HUES48 (cell line): Measurements from ENCODE around the gene CD3E.
A peak's percentile ranks its signal among the peaks of the same experiment; 100 is the strongest.

Experiments used
- H3K27ac ChIP-seq: one replicate; pipeline ENCODE4 v1.7.0; 2013; ENCODE audit warnings: low read depth, low read length, inconsistent platforms
- H3K27me3 ChIP-seq: 2 replicates; pipeline ENCODE4 v1.6.1; 2013; ENCODE audit warnings: mild to moderate bottlenecking, low read length; ENCODE audit not compliant: control insufficient read depth, insufficient read depth
- H3K36me3 ChIP-seq: 2 replicates; pipeline ENCODE4 v1.6.1; 2013; ENCODE audit warnings: low read length; ENCODE audit not compliant: control insufficient read depth, insufficient read depth
- H3K4me1 ChIP-seq: 2 replicates; pipeline ENCODE4 v1.6.1; 2013; ENCODE audit warnings: mild to moderate bottlenecking, low read length; ENCODE audit not compliant: control insufficient read depth, insufficient read depth
- H3K4me3 ChIP-seq: 2 replicates; pipeline ENCODE4 v1.5.1; 2013; ENCODE audit warnings: mild to moderate bottlenecking, low read depth, low read length
- H3K9ac ChIP-seq: 2 replicates; pipeline ENCODE4 v1.6.1; 2013; ENCODE audit warnings: mild to moderate bottlenecking, low read depth, low read length, moderate library complexity
- H3K9me3 ChIP-seq: 2 replicates; pipeline ENCODE4 v1.6.1; 2013; ENCODE audit warnings: low read length; ENCODE audit not compliant: control insufficient read depth, insufficient read depth

The CD3E gene

DNA sequence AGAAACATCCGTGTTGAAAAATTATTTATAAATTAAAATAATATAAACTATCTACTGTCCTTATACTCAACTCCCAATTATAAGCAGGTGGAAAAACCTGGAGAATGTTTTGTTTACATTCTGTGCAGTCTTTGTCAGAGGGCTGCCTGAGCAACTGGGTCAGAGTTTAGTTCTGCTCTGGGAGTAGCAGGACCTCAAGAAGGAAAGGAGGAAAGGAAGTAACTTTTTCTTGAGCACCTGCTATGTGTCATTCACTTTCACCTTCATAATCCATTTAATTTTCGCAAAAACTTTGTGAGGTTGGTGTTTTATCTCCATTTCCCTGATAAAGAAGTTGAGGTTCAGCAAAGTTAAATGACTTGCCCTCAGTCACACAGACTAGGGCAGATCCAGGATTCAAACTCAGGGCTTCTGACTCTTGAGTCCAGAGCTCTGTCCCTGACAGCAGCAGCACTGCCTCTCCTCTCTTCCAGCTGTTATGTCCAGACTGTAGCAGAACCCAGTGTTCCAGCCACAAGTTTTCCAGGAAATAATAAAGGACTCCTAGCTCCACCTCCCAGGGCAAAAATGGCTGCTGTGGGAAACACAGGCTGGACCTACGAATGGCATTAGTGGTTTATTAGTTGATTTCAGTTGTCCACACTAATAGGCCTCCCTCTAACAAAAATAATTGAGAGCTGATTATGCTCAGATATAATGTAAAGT lies 6.4 kb downstream of the CD3E start:
- peaks cover 10% of the 10 kb centered on the region for H3K4me1 ChIP-seq
- H3K27ac ChIP-seq, result no peak overlapping the region
- no peak overlapping the region for H3K4me3 ChIP-seq
- H3K27me3 ChIP-seq, result no peaks in the 10 kb centered on the region; the same call in 1 of the 2 replicates
- H3K36me3 ChIP-seq, result no peaks in the 10 kb centered on the region
- H3K9ac ChIP-seq, result no peak overlapping the region
- no peaks in the 10 kb centered on the region for H3K9me3 ChIP-seq

DNA sequence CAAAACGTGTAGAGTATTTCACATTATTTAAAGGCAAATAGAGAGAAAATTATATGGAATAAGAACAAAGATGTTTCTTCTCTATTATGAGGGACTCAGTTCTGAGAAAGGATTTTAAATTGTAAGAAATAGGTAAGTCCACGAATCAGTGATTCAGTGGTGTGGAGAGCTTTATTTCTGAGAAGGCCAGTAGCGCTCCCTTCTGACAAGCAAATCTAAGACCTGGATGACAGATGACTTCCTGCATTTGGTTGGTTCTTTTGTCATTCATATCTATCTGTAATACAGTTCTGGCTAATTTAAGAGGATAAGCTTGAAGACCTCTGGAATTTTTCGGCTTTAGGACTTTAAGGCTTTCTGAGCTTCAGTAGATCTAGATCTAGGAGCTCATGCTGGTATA lies 7.0 kb downstream of the CD3E start:
- no peaks in the 10 kb centered on the region for H3K36me3 ChIP-seq
- H3K4me1 ChIP-seq, result peaks cover 15% of the 10 kb centered on the region
- H3K4me3 ChIP-seq, result no peak overlapping the region
- no peak overlapping the region for H3K27ac ChIP-seq
- no peak overlapping the region for H3K9ac ChIP-seq
- H3K27me3 ChIP-seq, result 0 out of 2 replicates have a peak, but pooled peaks cover 5% of the 10 kb centered on the region
- no peaks in the 10 kb centered on the region for H3K9me3 ChIP-seq

DNA sequence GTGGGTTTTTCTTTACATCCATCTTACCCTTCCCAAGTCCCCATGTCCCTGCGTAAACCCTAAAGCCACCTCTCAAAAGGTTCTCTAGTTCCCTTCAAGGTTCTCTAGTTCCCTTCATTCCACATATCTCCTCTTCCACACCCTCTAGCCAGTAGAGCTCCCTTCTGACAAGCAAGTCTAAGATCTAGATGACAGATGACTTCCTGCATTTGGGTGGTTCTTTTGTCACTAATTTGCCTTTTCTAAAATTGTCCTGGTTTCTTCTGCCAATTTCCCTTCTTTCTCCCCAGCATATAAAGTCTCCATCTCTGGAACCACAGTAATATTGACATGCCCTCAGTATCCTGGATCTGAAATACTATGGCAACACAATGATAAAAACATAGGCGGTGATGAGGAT lies 7.8 kb downstream of the CD3E start:
- no peak overlapping the region for H3K27ac ChIP-seq
- no peaks in the 10 kb centered on the region for H3K36me3 ChIP-seq
- H3K9me3 ChIP-seq, result no peaks in the 10 kb centered on the region
- H3K4me1 ChIP-seq, result peaks cover 21% of the 10 kb centered on the region
- H3K9ac ChIP-seq, result no peak overlapping the region
- H3K4me3 ChIP-seq, result no peak overlapping the region
- peaks cover 11% of the 10 kb centered on the region; the same call in 1 of the 2 replicates for H3K27me3 ChIP-seq

DNA sequence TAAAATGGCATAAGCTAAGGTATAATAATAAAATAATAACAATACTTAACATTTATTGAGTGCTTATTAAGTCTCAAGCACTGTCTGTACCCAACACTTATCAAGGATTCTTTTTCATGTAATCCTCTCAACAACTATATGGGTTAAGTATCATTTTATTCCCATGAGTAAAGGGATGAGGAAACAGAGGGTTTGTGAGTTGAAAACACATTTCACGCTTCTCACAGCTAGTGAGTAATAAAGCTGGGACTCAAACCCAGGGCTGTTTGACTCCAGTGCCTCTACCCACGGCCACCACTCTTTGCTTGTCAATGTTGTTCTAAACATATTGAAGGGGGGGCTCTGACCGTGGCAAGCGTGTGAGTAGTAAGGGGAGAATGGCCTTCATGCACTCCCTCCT lies 8.7 kb downstream of the CD3E start:
- Histone ChIP-seq H3K9ac (no peak overlapping the region), H3K36me3 (no peaks in the 10 kb centered on the region), H3K4me3 (no peak overlapping the region), H3K27me3 (peaks cover 11% of the 10 kb centered on the region; the same call in 1 of the 2 replicates), H3K9me3 (no peaks in the 10 kb centered on the region), H3K27ac (no peak overlapping the region), H3K4me1 (peaks cover 21% of the 10 kb centered on the region)

DNA sequence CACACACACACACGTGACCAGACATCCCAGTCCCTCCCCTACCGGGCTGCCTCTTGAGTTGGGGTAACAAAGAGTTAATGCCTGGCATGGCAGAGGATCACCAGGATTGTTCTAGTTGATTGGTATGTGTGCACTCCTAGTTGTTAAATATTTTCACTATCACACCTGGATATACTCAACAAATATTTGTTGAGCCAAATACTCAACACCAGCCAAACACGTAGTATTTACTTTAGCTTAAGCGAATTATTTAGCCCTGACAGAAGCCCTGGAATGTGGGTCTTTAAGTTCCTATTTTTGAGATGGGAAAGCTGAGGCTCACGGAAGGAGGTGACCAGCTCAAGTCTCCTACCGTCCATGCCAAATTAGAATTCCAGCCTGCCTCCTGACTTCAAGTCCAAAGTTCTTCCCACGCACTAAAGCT lies 10.5 kb downstream of the CD3E start:
- Histone ChIP-seq H3K27ac (peak overlapping the region; percentile 57), H3K9me3 (no peaks in the 10 kb centered on the region), H3K4me1 (peaks cover 21% of the 10 kb centered on the region), H3K27me3 (peaks cover 11% of the 10 kb centered on the region; the same call in 1 of the 2 replicates), H3K9ac (no peak overlapping the region), H3K4me3 (peak overlapping the region; percentile 39), H3K36me3 (no peaks in the 10 kb centered on the region)

DNA sequence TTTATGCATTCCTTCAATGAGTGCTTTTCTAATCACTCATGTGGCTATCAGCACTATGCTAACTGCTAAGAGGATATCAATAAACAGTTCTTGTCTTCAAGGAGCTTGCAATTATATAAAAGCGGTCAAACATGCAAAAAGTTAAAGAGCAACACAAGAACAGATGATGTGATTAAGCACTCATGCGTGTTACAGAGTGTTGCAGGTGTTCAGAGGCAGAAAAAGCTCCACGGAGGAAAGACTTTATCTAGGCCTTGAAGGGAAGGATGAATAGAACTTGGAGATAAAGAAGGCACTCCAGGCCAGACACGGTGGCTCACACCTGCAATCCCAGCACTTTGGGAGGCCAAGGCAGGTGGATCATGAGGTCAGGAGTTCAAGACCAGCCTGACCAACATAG lies 13.6 kb downstream of the CD3E start:
- Histone ChIP-seq H3K4me1 (peaks cover 26% of the 10 kb centered on the region), H3K27ac (no peak overlapping the region), H3K9ac (no peak overlapping the region)

DNA sequence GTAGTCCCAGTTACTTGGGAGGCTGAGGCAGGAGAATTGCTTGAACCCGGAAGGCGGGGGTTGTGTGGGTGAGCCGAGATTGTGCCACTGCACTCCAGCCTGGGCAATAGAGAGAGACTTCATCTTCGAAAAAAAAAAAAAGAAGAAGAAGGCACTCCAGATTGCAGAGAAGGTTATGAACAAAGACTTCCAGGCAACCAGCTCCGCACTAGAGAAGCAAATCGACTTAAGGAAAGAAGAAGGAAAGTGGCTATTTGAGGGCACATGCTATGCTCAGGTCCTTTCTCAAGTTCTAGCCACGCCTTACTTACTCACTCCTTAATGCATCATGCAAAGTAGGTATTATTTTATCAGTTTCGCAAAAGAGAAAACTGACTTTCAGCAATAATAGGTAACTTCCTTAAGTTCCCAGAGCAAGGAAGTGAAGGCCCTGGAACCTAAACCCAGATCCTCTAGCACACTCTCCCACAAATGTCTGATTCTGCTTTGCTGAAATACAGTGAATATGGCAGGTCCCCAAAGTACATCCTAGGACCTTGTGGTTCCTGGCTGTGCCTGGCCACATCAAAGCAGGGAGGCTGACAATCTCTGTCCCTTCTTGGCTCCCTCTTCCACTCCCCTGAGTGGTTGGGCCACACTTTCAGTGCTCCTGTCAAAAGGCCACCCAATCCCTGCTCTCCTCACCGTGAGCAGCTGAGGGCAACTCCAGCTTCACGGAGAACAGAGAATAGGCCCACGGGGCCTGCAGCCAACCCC lies 14.2 kb downstream of the CD3E start:
- peaks cover 26% of the 10 kb centered on the region for H3K4me1 ChIP-seq
- H3K9me3 ChIP-seq, result no peaks in the 10 kb centered on the region
- no peak overlapping the region for H3K27ac ChIP-seq
- no peak overlapping the region for H3K9ac ChIP-seq
- H3K36me3 ChIP-seq, result no peaks in the 10 kb centered on the region
- no peak overlapping the region for H3K4me3 ChIP-seq
- H3K27me3 ChIP-seq, result peaks cover 11% of the 10 kb centered on the region; the same call in 1 of the 2 replicates

More for the DNA sequence above, 13.6 kb downstream of the CD3E start:
- no peaks in the 10 kb centered on the region for H3K9me3 ChIP-seq
- H3K4me3 ChIP-seq, result no peak overlapping the region
- peaks cover 11% of the 10 kb centered on the region; the same call in 1 of the 2 replicates for H3K27me3 ChIP-seq
- no peaks in the 10 kb centered on the region for H3K36me3 ChIP-seq

DNA sequence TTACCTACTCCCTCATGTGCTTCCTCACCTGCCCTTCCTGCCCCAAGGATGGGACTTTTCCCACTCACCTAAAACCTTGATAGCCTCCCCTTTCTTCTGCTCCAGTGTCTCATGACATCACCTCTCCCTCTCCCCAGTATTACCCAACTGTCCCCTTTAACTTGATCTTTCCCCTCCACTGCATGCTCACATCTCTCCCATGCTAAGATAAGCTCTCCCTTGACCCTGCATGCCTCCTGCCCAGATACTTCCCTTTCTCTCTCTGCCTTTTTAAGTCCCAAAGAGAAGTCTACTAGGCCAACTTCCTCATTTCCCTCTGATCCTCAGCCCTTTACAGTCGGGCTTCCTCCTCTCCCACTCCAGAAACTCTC lies 14.8 kb downstream of the CD3E start:
- Histone ChIP-seq H3K9me3 (no peaks in the 10 kb centered on the region), H3K4me3 (no peak overlapping the region), H3K27me3 (peaks cover 11% of the 10 kb centered on the region; the same call in 1 of the 2 replicates), H3K9ac (no peak overlapping the region), H3K4me1 (peaks cover 26% of the 10 kb centered on the region), H3K27ac (no peak overlapping the region), H3K36me3 (no peaks in the 10 kb centered on the region)

DNA sequence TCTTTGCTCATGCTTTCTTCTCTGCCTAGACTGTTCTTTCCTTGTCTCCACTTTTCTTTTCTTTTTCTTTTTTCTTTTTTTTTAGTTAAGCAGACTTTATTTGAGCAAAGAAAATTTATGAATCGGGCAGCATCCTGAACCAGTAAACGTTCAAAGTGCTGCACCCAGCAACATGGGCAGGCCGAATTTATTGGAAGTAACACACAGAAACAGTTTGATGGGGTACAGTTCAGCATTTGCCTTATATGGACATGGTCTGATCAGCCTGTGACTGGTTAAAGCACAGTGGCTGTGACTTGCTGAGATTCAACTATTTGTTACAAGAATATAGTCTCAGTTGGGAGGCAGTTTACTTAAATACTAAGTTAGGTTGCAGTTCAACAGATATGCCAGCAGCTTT lies 16.0 kb downstream of the CD3E start:
- no peak overlapping the region for H3K4me3 ChIP-seq
- no peak overlapping the region for H3K27ac ChIP-seq
- H3K4me1 ChIP-seq, result peaks cover 18% of the 10 kb centered on the region
- no peaks in the 10 kb centered on the region for H3K36me3 ChIP-seq
- H3K9ac ChIP-seq, result no peak overlapping the region
- H3K9me3 ChIP-seq, result no peaks in the 10 kb centered on the region
- peaks cover 11% of the 10 kb centered on the region; the same call in 1 of the 2 replicates for H3K27me3 ChIP-seq

DNA sequence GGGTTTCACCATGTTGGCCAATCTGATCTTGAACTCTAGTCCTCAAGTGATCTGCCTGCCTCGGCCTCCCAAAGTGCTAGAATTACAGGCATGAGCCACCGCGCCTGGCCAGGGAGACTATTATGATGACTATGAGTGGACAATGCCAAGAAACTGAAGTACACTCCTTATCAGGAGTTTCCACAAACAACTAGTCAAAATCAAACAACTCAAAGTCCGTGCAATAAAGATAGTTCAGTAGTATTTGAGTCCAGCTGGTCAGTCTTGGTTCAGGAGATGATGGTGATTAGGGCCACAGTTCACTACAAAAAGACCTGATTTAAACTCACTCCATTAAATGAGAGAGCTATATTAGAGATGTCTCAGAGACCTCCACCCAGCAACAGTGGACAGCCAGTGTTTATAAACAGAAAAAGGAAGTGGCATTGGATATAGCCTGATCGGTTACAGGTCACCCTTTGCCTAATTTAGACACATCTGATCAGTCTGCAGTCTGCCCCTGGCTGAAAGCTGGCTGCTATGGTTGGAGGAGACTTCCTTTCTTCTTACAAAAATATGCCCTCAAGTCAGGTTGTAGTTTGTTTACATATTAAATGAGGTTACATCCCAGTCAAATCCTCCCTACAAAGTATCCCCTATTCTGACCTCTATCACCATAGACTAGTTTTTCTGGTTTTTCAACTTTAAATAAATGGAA lies 17.0 kb downstream of the CD3E start:
- Histone ChIP-seq H3K9me3 (no peaks in the 10 kb centered on the region), H3K9ac (no peak overlapping the region), H3K27ac (peak overlapping the region; percentile 20), H3K4me1 (0 out of 2 replicates have a peak, but pooled peaks cover 11% of the 10 kb centered on the region), H3K36me3 (no peaks in the 10 kb centered on the region), H3K4me3 (no peak overlapping the region), H3K27me3 (peaks cover 5% of the 10 kb centered on the region; the same call in 1 of the 2 replicates)
